Measurements from ENCODE around the gene MTUS2.

Gene MTUS2

DNA sequence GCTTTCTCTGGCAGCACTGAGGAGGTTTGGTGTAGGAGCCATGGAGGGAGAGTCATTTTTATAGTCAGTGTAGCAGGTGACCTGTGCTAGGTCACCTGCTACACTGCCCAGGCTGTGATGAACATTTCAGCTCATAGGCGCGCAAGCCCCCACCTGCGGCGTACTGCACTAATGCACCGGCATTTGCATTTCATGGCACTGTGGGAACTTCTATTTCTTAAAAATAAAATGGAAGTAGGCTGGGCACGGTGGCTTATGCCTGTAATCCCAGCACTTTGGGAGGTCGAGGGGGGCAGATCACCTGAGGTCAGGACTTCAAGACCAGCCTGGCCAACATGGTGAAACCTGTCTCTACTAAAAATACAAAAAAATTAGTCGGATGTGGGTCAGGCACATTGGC lies 674.4 kb downstream of the MTUS2 start:
- no peak for DNase-seq

DNA sequence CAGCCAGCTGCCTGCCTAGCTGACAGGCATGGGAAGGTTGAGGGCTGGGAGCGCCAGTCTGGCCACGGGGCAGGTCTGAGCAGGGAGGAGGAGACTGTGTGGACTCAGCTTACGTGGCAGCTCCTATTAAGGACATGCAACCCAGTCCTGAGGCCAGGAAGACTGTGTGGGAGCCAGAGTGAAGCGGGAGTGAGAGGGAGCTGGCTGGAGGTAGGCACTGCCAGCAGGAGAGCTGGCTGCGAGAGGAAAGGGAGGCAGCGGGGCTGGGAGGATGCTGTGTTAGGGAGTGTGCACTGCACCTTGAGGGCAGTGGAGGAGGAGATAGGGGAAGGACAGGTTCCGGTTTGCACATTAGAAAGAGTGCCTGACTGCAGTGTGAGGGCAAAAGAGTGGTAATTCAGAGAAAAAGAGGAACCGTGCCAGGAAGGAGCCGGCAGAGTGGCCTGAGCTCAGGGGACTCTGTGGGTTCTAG lies 676.1 kb downstream of the MTUS2 start:
- DNase-seq, result peak; percentile 49 to 50

DNA sequence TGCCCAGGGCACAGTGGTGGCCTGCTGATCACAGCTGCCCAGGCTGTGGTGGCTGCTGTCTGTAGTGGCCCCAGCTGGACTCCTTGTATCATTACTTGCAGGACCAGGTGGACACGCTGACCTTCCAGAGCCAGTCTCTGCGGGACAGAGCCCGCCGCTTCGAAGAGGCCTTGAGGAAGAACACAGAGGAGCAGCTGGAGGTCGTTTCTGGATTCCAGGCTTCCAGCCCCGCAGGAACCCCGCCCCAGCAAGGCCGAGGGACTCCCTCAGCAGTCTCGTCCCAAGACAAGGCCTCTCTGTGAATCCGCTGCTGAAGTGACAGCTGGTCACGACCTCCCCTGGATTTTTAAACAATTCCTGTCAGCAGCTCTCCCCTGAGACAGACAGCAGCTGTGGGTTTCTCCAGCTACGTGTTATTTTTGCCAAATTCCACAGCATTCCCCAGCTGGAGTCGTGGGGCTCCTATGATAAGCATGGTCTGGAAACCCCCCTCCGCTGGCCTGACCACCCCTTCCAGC lies 677.1 kb downstream of the MTUS2 start:
- DNase-seq, result no peak

DNA sequence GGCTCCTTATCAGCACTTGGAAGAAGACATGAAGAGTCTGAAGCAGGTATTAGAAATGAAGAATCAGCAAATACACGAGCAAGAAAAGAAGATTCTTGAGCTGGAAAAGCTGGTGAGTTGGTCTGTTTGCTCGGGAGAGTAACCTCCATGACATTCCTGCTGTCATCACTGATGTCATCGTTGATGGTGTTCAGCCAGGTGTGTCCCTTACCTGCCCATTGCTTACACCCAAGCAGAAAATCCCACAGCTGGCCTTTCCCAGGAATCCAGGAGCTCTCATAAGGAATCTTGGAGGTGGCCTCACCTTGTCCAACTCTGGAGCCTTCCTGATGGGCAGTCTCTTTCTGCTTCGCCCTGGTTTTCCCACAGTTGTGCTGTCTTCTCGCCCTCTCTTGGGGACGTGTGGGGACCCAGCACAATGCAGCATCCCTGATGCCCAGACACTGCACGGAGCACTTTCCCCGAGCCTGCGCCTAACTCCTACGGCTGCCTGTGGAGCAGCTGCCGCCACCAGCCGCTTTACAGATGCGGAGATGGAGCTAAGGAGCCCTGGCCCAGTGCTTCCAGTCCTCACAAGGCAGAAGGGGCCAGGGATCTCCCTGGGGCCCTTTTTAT lies 678.4 kb downstream of the MTUS2 start:
- DNase-seq, result no peak

DNA sequence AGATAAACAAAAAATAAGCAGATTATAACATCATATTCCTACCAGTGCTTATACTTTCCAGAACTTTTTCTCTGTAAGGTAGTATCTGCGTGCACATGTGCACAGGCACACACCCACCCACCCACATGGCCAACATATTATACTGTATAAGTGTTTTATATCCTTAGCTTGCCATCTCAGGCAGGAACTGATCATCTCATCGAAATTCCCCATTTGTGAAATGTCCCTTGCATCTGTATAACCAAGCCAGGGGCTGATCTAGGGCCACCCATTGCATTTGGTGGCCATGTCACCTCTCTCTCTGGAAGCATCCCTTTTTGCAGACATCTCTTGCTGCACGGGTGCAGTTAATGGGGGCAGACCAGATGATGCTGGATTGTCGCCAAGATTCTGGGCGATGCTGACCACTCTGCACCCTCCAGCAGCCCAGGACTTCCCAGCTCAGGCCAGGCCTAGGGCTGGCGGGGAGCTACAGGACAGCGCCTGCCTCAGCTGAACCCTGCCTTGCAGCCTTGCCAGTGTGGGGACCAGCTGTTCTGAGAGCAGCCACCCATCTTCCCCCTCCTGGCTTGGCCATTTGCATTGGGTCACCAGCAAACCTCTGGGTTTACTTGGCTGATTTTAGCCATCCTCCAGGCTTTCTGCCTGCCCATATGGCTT lies 679.5 kb downstream of the MTUS2 start:
- DNase-seq, result peak; percentile 54 to 55

DNA sequence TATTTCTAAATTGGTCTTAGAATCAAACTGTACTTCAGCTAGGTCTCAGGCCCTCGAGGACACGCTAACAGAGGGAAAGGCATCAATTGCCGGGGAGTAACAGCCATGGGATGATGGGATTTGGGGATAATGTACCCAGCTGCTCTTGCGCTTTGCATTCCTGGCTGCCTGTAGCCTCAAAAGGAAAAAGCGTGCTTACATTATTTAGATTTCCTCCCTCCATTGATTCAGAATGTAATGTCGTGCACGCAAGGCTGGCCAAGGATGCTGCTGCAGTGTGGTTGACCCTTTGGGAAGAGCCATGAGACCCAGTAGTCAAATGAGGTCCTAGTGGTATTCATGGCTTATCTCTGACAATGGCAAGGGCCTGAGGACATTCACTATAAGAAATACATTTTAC lies 680.2 kb downstream of the MTUS2 start:
- no peak for DNase-seq

DNA sequence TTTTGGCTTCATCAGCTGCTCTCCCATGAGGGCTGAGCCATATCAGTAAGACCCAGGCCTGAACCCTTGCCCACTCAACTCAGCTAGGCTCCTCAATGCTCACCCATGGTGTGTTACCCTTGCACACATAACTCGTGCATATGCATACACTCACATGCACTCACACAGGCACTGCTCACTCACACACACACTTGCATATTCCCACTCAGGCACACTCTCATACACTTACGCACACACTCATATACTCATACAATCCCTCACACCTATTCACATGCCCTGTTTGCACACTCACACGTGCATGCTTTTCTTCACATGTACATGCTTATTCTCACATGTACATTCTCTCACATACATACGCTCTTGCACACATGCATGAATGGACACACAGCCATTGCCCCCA lies 681.5 kb downstream of the MTUS2 start:
- DNase-seq, result no peak

DNA sequence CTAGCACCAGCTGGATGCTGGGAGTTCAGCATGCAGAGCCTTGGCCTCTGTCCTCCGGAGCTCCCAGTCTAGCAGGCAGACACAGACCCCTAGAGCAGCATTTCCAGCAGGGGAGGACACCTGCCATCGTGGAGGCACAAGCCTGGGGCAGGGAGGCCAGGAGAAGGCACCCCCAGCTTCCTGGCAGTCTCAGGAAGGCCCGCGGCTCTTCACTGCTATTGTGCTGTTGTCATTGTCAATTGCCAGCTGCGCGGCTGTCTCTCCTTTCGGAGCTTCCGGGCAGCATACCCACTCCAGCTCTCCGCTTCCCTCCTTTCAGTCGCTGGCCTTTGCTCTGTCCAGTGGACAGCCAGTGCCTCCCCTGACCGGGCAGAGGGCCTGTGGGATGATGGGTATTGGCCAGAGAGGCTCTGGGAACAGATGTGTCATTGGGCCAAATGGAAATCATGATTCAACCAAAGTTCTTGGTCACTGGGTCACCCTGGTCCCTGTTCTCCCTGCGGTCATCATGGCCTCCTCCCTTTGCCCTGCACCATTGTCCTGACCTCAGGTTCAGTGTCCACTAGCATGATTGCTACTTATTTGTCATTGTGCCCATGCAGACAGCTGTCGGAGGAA lies 682.4 kb downstream of the MTUS2 start:
- DNase-seq, result no peak

DNA sequence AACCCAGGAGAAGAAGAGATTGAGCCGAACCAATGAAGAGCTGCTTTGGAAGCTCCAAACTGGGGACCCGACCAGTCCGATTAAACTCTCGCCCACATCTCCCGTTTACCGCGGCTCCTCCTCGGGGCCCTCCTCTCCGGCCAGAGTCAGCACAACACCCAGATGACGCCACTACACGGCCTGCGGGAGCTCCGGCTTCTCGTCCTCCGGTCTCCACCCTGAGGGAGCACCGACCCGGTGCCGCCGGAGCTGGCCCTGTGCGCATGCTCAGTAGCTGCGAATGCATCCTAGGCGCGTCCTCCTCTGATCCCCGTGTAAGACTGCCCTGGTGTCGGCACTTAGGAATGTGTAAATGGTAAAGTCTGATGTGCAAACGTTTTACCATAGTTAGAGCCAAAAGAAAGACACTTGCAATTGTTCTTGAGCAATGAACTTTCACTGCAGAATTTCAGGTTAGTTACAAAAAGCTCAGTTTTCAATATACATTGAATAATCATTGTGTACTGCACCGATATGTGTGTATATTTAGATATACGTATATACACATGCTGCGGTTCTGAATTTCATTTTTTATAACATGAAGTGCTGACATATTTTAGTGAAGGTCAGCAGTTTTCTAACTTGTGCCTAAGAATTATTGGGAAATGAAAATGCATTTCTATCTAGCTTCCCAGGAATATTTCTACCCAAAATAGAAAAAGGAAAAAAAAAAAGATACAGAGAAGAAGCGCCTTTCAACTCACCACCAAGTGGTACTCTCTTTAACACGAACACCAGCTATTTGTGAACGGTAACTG lies 683.1 kb downstream of the MTUS2 start:
- DNase-seq, result no peak

DNA sequence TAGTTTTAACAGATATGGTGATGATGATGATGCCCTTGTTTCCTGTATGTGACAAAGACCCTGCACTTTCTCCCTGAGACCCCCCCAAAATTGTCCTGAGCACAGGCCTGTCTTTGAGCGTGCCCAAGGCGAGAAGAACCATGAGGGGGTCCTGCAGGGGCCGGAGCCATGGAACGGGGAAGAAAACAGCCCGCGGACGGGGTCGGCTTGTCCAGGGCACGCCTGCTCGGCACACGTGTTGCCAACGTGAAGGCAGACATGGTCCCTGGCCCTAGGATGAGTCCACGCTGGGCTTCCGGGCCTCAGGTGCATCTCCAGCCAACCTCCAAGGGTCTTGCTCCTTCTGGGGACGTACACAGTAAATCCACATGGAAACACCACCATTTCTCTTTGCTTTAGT lies 684.6 kb downstream of the MTUS2 start:
- no peak for DNase-seq

DNA sequence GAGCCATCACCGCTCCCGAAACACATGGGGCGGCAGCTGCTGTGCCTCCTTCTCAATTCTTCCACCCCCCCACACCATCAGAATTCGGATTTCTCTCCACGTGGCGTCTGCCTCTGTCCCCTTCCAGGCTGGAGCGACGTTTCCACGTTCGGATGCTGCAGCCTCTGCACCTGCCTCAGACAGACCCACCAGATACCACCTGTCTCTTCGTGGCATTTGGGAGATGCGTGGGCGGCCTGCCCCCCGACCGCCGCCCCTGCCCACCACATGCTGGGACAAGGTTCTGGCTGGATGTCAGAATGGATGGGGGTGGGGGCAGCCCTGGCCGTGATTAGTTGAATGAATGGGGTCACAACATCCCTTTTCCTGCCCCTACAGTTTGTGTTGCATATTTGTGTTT lies 685.4 kb downstream of the MTUS2 start:
- DNase-seq, result no peak

DNA sequence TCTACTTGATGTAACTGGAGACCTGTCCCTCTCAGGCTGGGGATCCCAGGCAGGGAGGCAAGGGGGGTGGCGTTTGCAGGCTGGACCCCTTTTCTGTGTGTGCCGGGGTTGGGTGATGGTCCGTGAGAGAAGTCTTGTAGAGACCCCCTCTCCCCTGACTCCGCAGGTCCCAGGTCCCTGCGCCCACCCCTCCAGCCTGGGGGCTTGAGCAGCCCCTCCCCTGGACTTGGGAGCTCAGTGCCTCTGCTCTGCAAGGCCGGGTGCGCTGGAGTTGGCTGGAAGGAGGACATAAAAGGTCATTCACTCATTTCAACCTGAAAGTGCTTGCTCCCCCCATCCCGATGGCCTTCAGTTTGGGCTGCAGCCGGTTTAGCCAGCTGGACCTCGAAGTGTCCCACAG lies 685.8 kb downstream of the MTUS2 start:
- no peak for DNase-seq

DNA sequence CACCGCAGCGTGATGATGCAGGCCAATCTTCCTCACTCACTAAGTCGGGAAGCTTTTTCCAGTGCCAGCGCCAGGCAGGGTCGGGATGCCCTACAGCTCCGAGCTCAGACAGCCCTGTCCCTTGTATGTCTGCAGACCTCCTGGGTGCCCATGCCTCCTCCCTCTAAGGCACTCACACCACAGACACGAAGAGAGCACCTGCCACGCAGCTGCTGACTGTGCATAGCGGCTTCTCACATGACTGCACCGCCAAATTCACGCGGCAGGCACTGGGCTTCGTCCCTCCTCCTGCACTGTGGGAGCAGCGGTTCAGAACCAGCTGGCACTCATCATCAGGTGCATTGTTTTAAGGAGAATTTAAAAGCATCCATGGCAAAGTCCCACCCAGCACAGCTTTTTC lies 687.2 kb downstream of the MTUS2 start:
- no peak for DNase-seq

DNA sequence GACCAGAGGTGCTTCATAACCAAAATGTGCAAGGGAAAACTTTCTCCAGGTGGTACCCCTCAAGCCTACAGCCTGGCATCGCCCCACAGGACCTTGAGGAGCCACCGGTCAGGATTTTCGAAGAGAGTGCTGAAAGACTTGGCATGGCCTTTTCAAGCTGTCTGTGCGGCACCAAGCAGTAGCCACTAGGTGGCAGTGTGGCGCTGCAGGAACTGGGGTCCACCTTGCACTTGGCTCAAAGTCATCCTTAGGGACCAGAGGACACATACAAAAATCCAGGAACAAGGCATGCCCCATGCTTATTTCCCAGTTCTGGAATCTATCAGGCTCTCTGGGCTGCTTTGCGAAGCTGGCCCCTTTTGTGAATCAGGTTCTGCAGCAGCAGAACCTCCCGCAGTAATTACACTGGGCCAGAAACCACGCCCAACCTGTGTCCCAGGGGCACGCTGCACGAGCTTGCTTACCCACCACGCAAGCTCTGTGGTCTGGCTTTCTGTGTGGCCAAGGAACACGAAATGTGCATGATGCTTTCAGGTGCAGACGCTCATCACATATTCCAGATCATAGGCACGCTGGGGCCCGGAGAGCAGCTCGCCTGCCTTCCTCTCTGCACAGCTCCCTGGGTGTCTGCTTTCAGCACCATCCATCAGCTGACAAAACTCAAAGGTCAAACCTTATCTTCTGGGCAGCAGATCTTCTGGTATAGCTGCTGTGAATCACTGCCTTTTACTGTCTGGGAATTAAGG lies 688.2 kb downstream of the MTUS2 start:
- peak; percentile 44 to 86 for DNase-seq

DNA sequence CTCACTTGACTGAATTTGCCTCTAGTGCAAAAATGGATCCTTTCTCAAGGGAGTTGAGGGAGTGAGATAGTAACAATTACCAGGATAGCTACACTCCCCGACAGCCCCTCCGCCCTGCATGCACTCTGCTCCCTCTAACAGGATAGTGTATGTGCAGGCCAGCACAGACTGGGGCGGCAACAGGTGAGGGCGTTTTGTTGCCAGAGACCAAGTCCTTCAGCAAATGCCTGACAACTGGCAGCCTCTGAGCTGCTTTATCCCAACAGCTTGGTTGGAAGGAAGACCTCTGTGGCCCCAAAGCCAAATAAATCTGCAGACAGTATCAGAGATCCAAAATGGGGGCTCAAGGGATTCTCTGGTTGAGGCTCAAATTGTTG lies 688.7 kb downstream of the MTUS2 start:
- no peak for DNase-seq

DNA sequence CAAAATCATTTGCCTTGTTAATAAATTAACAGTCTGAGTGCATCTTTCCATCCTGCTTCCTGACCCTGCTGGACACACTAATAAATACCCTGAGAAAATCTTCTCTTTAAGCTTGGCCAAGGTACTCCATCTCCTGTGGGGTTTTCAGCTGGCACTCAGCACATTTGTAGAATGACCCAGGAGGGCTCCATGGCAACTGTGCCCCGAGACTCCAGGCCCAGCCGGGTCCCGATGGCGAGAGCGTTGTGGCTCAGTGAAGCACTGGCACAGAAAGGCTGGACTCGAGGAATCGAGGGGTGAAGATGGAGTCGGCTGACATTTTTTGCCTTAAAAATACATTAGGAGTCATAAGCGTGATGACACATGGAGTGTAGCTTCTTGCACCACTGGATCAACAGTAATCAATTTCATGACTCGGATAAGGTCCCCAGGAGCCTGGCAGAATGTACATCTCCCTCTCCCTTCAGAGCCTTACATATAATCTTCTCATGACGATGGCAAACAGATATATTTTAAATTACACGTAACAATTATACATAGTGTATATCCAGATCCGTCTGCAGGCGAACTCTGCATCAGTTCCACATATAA lies 690.0 kb downstream of the MTUS2 start:
- DNase-seq, result no peak

DNA sequence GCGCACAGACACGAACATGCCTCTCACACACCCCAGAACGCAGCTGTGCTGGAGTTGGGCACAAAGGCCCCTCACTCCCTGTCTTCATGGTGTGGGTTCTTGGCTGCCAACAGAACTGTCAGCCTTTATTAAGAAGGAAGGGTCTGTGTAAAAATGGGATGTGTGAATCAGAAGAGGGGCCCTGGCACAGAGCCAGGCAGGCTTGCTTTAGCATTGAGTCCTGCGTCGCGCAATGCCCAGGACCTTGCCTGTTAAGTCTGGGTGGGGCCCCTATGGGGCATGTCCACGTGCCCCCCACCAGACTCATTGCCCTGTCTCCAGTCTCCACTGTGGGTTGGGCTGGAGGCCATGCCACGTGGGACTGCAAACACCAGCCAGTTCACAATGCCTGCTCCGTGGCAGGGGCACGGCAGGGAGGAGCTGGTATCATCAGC lies 690.5 kb downstream of the MTUS2 start:
- no peak for DNase-seq

DNA sequence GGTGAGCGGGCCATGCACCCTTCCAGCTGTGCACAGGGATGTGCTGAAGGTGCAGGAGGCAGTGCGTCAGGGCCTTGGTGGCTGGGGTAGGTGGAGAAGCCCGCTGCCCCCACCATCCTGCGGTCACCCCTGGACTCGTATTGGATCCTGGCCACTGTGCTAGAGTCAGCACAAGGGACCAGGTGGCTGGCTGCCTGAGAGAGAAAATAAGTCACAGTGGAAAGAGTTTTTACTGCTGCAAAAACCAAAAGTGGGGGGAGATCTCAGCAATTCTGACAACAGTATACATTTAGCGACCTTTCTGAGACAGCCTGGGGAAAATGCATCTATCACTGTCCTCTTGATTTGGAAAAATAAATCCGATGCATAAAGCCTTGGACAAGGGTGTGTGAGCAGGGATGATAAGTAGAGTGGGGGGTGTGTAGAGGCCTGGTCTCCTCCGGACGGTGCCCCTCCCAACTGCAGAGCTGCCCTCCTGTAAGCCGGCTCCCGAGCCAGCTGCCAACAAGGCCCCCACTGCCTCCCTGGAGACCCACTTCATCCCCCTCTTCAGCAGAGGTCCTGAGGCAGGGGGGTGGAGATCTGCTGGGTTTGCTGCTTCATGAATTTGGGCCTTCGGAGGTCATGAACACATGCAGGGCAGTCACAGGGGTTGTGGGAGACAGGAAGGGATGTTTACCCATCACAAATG lies 691.1 kb downstream of the MTUS2 start:
- no peak for DNase-seq

DNA sequence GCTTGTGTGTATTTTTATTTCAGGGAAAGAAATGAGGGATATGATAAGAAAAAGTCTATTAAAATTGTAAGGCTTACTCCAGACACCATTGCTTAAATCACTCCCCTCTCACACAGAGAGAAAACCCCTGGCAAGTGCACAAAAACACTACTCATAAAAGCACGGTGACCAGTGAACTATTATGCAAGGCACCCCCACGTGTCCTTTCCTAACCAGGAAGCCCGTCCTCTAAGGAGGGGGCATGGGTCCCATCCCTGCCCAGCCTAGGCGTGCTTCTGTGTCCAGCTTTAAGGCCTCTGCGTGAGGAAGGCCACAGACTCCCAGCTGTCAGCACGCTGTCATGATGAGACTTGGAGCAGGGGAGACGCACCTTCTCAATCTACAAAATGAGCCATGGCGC lies 691.8 kb downstream of the MTUS2 start:
- DNase-seq, result no peak

DNA sequence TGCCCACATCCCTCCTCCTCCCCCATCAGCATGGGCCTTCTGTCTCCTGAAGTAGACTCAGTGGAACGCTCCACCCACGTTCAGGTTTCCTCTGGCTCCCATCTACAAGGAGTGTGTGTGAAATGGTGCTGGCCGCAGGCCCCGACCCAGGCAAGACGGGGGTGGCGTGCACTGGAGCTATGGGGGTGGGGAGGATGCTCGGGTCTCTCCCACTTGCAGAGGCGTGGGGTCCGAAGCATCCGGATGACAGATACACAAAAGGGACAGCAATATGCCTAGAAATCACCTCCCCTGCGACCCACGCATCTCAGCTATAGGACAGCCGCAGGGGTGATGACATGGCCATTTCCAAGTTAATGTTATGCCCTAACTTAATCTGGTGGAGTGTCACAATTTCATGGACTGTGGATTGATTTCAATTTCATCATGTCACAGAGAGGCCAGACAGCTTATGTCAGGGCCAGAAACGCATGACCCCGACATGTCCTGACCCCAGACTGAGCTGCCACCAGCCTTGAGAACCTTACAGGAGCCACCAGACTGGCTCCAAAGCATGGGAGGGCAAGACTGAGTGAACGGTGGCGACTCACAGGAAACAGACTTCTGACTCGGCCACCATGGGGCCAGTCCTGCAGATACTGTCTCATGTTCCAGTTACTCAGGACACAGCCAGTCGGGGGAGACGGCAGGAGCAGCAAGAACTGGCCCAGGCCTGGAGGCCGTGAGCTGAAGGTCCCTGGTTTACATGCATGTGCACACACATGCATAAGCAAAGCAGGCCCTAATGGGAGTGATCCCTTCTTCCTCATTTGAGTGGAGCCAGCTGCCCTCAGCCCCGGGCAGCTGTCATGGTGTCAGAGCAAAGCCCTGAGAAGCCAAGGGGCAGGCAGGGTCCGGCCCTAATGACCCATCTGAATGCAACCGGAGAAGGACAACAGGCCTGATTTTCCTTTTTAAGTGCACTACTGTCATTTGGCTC lies 693.2 kb downstream of the MTUS2 start:
- DNase-seq, result no peak
